ENCODE data around the gene DCLK1. TPM values are rescaled to one million over a fixed set of nuclear protein-coding genes. Genes with fewer than 3 reads are reported as not detected.

DCLK1 gene
- total RNA-seq, 1 experiment from 2014 or later: 0.10 TPM

- Histone ChIP-seq H3K4me1 (ENCODE audit: control insufficient read depth in 1 of 2, insufficient read depth in 2 of 2, low read length in 2 of 2) (no peaks in the 10 kb centered on the region), H3K27me3 (ENCODE audit: insufficient read depth, low read length) (peaks cover 25% of the 10 kb centered on the region; the same call in 1 of the 2 replicates), H4K20me1 (ENCODE audit: insufficient read depth) (no peaks in the 10 kb centered on the region), H3K9ac (ENCODE audit: low read length) (no peak overlapping the region), H3K79me2 (ENCODE audit: insufficient read depth, low read length) (no peaks in the 10 kb centered on the region), H2AFZ (ENCODE audit: low read depth, low read length, poor library complexity, severe bottlenecking) (no peak overlapping the region), H3K9me3 (ENCODE audit: control insufficient read depth in 1 of 2, insufficient read depth in 1 of 2, low read depth in 1 of 2, low read length in 2 of 2) (no peaks in the 10 kb centered on the region), H3K27ac (ENCODE audit: low read depth, low read length) (no peak overlapping the region), H3K9me2 (ENCODE audit: insufficient read depth) (no peaks in the 10 kb centered on the region), H3K4me2 (ENCODE audit: low read length) (no peak overlapping the region), H3K36me3 (ENCODE audit: control insufficient read depth in 1 of 2, insufficient read depth in 2 of 2, low read length in 2 of 2) (no peaks in the 10 kb centered on the region), H3K4me3 (replicated peaks in 1 of 2; ENCODE audit: low read depth in 1 of 2, low read length in 2 of 2) (no peak overlapping the region)
- ChIA-PET CTCF (no interaction called here), RAD21 (ENCODE audit: low non-redundant PET in 1 of 2, low total read pairs in 2 of 2, uncharacterized antibody in 2 of 2, unreplicated experiment in 2 of 2) (no interaction called here), POLR2A (no interaction called here)
- no peak for TF ChIP-seq ATF3 (IDR thresholded peaks at IDR 0.05)
- no peak for TF ChIP-seq EGR1 (IDR thresholded peaks at IDR 0.05; ENCODE audit: low read depth)
- TF ChIP-seq YY1 (IDR thresholded peaks at IDR 0.05; ENCODE audit: extremely low read depth, insufficient replicate concordance, low read depth, low read length): no peak
- no peak for TF ChIP-seq JUND (IDR thresholded peaks at IDR 0.05)
- no peak for TF ChIP-seq ZNF274 (IDR thresholded peaks at IDR 0.05; ENCODE audit: low read depth, low read length)
- TF ChIP-seq EZH2 (IDR thresholded peaks at IDR 0.05): no peak
- no peak for TF ChIP-seq ELF1 (IDR thresholded peaks at IDR 0.05; ENCODE audit: borderline replicate concordance, low read depth)
- TF ChIP-seq TCF7L2 (IDR thresholded peaks at IDR 0.05; ENCODE audit: borderline replicate concordance, extremely low read depth, insufficient read depth, insufficient read length): no peak
- no peak for TF ChIP-seq MAX (IDR thresholded peaks at IDR 0.05)
- no peak for TF ChIP-seq SP1 (IDR thresholded peaks at IDR 0.05; ENCODE audit: low read depth)
- TF ChIP-seq CTCF (IDR thresholded peaks at IDR 0.05 in 2 of 3, conservative IDR thresholded peaks at IDR 0.05 in 1 of 3; ENCODE audit: borderline replicate concordance in 1 of 3, insufficient read depth in 1 of 3, low read depth in 2 of 3, low read length in 2 of 3): no peak
- TF ChIP-seq POLR2A (IDR thresholded peaks at IDR 0.05; ENCODE audit: borderline replicate concordance, extremely low read depth, insufficient read depth, insufficient read length): no peak
- TF ChIP-seq REST (IDR thresholded peaks at IDR 0.05; ENCODE audit: low read depth): no peak
- ATAC-seq (no peak), DNase-seq (ENCODE audit: low read depth, low spot score) (no peak)
- intact Hi-C loops (cut with micrococcal nuclease): no loop called here
- no TSS peak for BruUV-seq (replicated peaks)
Observed at GRCh38 chr13:35874704-35875103, 256.5 kb downstream of the DCLK1 start.
